ENCODE measurements around the gene DCAF6.
"Not testable (repeated sequence)": the region's sequence is repeated elsewhere in the genome, so short reads cannot be mapped to it uniquely, and the experiment has no call there.

DCAF6 gene

DNA sequence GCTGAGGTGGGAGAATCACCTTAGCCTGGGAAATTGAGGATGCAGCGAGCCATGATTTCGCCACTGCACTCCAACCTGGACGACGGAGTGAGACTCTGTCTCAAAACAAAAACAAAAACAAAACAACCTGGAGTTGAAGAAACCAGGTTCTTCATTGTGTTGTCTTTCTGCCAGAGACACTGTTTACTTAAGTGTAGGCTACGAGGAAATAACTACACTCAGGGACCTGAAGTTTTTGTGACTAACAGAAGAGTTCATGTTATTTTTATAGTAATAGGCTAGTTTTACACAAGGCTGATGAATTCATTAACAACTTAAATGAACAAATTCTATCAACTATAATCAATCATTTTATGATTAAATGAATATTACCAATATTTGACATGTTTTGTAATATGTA lies 98.9 kb downstream of the DCAF6 start:
- no peaks in the 10 kb centered on the region for H3K9me3 ChIP-seq (ENCODE audit: control insufficient read depth in 2 of 2, low read length in 2 of 2)
- no peaks in the 10 kb centered on the region for H3K27me3 ChIP-seq (ENCODE audit: control insufficient read depth in 2 of 2, insufficient read depth in 2 of 2, low read length in 2 of 2)

DNA sequence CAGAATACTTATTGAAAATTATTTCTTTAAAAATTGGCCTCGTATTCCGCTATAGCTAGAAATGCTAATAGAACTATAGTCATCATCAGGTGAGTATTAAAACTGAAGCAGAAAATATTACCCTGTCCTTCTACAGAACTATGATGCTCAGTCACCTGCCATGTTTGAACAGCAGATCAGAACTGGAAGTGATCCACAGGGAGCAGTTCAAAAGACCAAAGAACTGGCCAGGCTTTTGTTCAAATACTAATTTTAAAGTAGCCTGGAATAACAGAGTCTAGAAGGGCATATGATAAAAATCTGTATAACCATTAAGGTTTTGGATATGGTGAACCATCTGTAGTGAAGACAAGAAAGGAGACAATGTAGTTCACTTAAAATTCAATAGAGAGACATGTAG lies 105.9 kb downstream of the DCAF6 start:
- Histone ChIP-seq H3K36me3 (ENCODE audit: control insufficient read depth in 2 of 2, insufficient read depth in 2 of 2, low read length in 2 of 2) (peaks cover 13 to 26% of the 10 kb centered on the region in 2 donors), H3K9me3 (ENCODE audit: control insufficient read depth in 2 of 2, low read length in 2 of 2) (no peaks in the 10 kb centered on the region), H3K27ac (ENCODE audit: low read depth in 2 of 2, low read length in 2 of 2) (no peak overlapping the region), H3K27me3 (ENCODE audit: control insufficient read depth in 2 of 2, insufficient read depth in 2 of 2, low read length in 2 of 2) (no peaks in the 10 kb centered on the region), H3K9ac (ENCODE audit: low read depth in 1 of 2, low read length in 2 of 2) (no peak overlapping the region), H3K4me3 (ENCODE audit: low read length in 2 of 2) (no peak overlapping the region), H3K4me1 (ENCODE audit: control insufficient read depth in 2 of 2, insufficient read depth in 2 of 2, low read length in 2 of 2) (no peaks in the 10 kb centered on the region)

More for the DNA sequence above, 98.9 kb downstream of the DCAF6 start:
- H3K9ac ChIP-seq (ENCODE audit: low read depth in 1 of 2, low read length in 2 of 2) = no peak overlapping the region
- no peaks in the 10 kb centered on the region for H3K4me1 ChIP-seq (ENCODE audit: control insufficient read depth in 2 of 2, insufficient read depth in 2 of 2, low read length in 2 of 2)
- H3K27ac ChIP-seq (ENCODE audit: low read depth in 2 of 2, low read length in 2 of 2) = no peak overlapping the region
- H3K36me3 ChIP-seq (ENCODE audit: control insufficient read depth in 2 of 2, insufficient read depth in 2 of 2, low read length in 2 of 2) = no peaks in the 10 kb centered on the region
- no peak overlapping the region for H3K4me3 ChIP-seq (ENCODE audit: low read length in 2 of 2)

DNA sequence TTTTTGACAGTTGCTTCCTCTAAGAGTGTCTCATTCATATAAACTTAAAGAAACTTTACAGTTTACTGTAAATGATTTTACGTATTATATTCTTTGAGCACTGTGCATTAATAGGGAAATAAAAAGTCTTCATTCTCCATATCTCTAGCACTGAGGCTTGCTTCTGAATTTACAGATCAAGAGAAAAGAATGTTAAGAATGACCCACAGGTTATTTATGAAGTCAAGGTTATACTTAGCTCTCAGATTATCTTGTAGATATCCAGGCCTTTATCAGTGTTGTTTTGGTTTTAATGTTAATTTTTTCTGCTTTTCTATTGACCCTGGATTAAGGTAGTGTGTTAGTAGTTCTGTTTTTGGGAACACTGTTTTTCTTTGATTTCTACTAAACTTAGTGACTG lies 108.8 kb downstream of the DCAF6 start:
- H3K27ac ChIP-seq (ENCODE audit: low read depth in 2 of 2, low read length in 2 of 2) = no peak overlapping the region
- H3K27me3 ChIP-seq (ENCODE audit: control insufficient read depth in 2 of 2, insufficient read depth in 2 of 2, low read length in 2 of 2) = no peaks in the 10 kb centered on the region
- H3K4me1 ChIP-seq (ENCODE audit: control insufficient read depth in 2 of 2, insufficient read depth in 2 of 2, low read length in 2 of 2) = no peaks in the 10 kb centered on the region
- no peaks in the 10 kb centered on the region for H3K9me3 ChIP-seq (ENCODE audit: control insufficient read depth in 2 of 2, low read length in 2 of 2)
- no peak overlapping the region for H3K4me3 ChIP-seq (ENCODE audit: low read length in 2 of 2)
- H3K36me3 ChIP-seq (ENCODE audit: control insufficient read depth in 2 of 2, insufficient read depth in 2 of 2, low read length in 2 of 2) = peaks cover 13 to 29% of the 10 kb centered on the region in 2 donors
- H3K9ac ChIP-seq (ENCODE audit: low read depth in 1 of 2, low read length in 2 of 2) = no peak overlapping the region

DNA sequence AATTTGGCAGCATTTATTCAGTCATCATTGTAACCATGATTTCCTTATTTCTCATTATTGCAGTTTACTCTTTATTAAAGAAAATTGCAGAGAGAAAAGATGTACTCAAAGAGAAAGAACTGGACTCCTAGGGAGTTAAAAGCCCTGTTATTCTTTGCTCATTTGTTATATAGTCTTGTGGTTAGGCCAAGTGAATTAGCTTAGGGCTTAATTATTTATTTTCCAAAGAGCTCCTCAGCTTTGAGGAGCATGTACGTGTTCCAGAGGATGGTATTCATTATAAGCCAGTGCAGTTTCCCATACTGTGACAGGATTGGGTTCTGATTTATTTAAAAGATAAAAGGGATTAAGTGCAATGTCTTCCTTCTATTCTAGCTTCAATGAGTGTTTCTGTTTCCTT lies 113.8 kb downstream of the DCAF6 start:
- Histone ChIP-seq H3K4me1 (ENCODE audit: control insufficient read depth in 2 of 2, insufficient read depth in 2 of 2, low read length in 2 of 2) (no peaks in the 10 kb centered on the region), H3K9ac (ENCODE audit: low read depth in 1 of 2, low read length in 2 of 2) (no peak overlapping the region), H3K9me3 (ENCODE audit: control insufficient read depth in 2 of 2, low read length in 2 of 2) (no peaks in the 10 kb centered on the region), H3K4me3 (ENCODE audit: low read length in 2 of 2) (no peak overlapping the region), H3K27ac (ENCODE audit: low read depth in 2 of 2, low read length in 2 of 2) (no peak overlapping the region), H3K36me3 (ENCODE audit: control insufficient read depth in 2 of 2, insufficient read depth in 2 of 2, low read length in 2 of 2) (peaks cover 8% of the 10 kb centered on the region in 2 donors), H3K27me3 (ENCODE audit: control insufficient read depth in 2 of 2, insufficient read depth in 2 of 2, low read length in 2 of 2) (no peaks in the 10 kb centered on the region)

DNA sequence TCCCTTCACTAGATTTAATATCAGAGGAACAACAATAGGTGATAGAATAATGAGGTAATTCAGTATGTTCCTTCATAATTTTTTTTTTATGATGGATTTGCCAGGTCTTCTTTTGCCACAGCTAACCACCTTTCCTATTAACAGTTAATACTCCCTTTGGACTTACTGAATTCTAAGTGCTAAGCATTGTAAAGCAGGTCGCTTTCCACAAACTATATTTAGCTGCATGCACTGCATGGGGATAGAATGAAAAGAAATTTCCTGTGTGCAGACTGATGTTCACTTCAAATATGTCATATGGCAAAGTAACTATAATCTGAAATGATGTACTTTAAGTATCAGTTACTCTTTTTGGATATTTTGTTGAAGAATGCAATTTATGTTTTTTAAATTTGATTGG lies 114.4 kb downstream of the DCAF6 start:
- no peak overlapping the region for H3K27ac ChIP-seq (ENCODE audit: low read depth in 2 of 2, low read length in 2 of 2)
- H3K4me3 ChIP-seq (ENCODE audit: low read length in 2 of 2) = no peak overlapping the region
- no peak overlapping the region for H3K9ac ChIP-seq (ENCODE audit: low read depth in 1 of 2, low read length in 2 of 2)
- no peaks in the 10 kb centered on the region for H3K9me3 ChIP-seq (ENCODE audit: control insufficient read depth in 2 of 2, low read length in 2 of 2)
- H3K4me1 ChIP-seq (ENCODE audit: control insufficient read depth in 2 of 2, insufficient read depth in 2 of 2, low read length in 2 of 2) = no peaks in the 10 kb centered on the region
- H3K36me3 ChIP-seq (ENCODE audit: control insufficient read depth in 2 of 2, insufficient read depth in 2 of 2, low read length in 2 of 2) = peaks cover 6 to 8% of the 10 kb centered on the region in 2 donors
- no peaks in the 10 kb centered on the region for H3K27me3 ChIP-seq (ENCODE audit: control insufficient read depth in 2 of 2, insufficient read depth in 2 of 2, low read length in 2 of 2)

DNA sequence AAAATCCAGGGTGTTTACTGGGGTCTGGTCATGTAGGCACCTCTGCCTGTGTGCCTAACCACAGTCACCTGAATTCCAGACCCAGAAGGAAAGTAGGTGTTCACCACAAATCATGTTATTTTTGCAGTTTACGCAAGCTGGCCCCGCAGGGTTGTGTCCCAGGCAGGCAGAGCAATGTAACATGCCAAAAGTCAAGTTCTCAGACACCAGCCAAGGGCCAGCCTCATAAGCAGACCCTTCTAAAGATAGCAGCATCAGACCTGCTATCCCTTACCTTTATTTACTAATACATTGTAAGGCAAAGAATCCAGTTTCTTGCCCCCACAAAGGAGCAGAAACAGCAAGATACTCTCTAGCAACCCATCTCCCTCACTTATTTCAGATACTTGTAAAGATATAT lies 117.2 kb downstream of the DCAF6 start:
- Histone ChIP-seq H3K27ac (ENCODE audit: low read depth in 2 of 2, low read length in 2 of 2) (no peak overlapping the region), H3K4me3 (ENCODE audit: low read length in 2 of 2) (no peak overlapping the region), H3K9ac (ENCODE audit: low read depth in 1 of 2, low read length in 2 of 2) (no peak overlapping the region), H3K27me3 (ENCODE audit: control insufficient read depth in 2 of 2, insufficient read depth in 2 of 2, low read length in 2 of 2) (no peaks in the 10 kb centered on the region), H3K36me3 (ENCODE audit: control insufficient read depth in 2 of 2, insufficient read depth in 2 of 2, low read length in 2 of 2) (peaks cover 0 to 8% of the 10 kb centered on the region in 2 donors), H3K4me1 (ENCODE audit: control insufficient read depth in 2 of 2, insufficient read depth in 2 of 2, low read length in 2 of 2) (no peaks in the 10 kb centered on the region), H3K9me3 (ENCODE audit: control insufficient read depth in 2 of 2, low read length in 2 of 2) (no peaks in the 10 kb centered on the region)

DNA sequence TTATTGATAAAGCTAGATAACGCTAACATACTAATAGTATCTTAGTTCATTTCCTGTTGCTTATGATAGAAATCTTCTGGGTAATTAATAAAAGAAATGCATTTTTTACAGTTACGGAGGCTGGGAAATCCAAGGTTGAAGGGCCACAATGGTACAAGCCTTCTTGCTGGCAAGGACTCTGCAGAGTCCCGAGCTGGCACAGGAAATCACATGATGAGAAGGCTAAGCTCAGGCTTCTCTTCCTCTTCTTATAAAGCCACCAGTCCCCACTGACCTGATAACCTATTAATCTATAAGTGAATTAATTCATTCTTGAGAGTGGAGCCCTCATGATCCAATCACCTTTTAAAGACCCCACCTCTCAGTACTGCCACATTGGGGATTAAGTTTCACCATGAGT lies 117.6 kb downstream of the DCAF6 start:
- H3K9me3 ChIP-seq (ENCODE audit: control insufficient read depth in 2 of 2, low read length in 2 of 2) = no peaks in the 10 kb centered on the region
- no peak overlapping the region for H3K27ac ChIP-seq (ENCODE audit: low read depth in 2 of 2, low read length in 2 of 2)
- H3K4me1 ChIP-seq (ENCODE audit: control insufficient read depth in 2 of 2, insufficient read depth in 2 of 2, low read length in 2 of 2) = no peaks in the 10 kb centered on the region
- no peak overlapping the region for H3K4me3 ChIP-seq (ENCODE audit: low read length in 2 of 2)
- no peak overlapping the region for H3K9ac ChIP-seq (ENCODE audit: low read depth in 1 of 2, low read length in 2 of 2)
- no peaks in the 10 kb centered on the region for H3K27me3 ChIP-seq (ENCODE audit: control insufficient read depth in 2 of 2, insufficient read depth in 2 of 2, low read length in 2 of 2)
- H3K36me3 ChIP-seq (ENCODE audit: control insufficient read depth in 2 of 2, insufficient read depth in 2 of 2, low read length in 2 of 2) = peaks cover 0 to 8% of the 10 kb centered on the region in 2 donors

DNA sequence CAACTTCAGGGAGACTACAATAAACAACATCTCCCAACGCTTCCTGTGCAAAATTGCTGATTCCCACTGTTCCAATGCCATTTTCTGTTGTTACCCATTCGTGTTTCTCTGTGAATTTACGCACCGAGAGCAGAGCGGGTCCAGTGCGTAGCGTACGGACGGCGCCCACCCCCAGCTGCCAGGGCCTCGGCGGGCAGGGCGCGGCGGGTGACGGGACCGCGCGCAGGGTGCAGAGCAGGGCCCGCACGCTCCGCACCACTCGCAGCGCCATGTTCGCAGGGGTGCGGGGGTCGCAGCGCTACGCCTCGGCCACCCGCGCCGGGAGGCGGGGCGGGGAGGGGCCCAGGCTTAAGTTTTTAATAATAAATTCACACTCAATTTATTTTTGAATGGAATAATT lies 119.7 kb downstream of the DCAF6 start:
- not testable (repeated sequence) for H3K4me1 ChIP-seq (ENCODE audit: control insufficient read depth in 2 of 2, insufficient read depth in 2 of 2, low read length in 2 of 2); H3K4me3 ChIP-seq (ENCODE audit: low read length in 2 of 2); H3K27me3 ChIP-seq (ENCODE audit: control insufficient read depth in 2 of 2, insufficient read depth in 2 of 2, low read length in 2 of 2); H3K27ac ChIP-seq (ENCODE audit: low read depth in 2 of 2, low read length in 2 of 2); H3K36me3 ChIP-seq (ENCODE audit: control insufficient read depth in 2 of 2, insufficient read depth in 2 of 2, low read length in 2 of 2); H3K9ac ChIP-seq (ENCODE audit: low read depth in 1 of 2, low read length in 2 of 2); H3K9me3 ChIP-seq (ENCODE audit: control insufficient read depth in 2 of 2, low read length in 2 of 2)

DNA sequence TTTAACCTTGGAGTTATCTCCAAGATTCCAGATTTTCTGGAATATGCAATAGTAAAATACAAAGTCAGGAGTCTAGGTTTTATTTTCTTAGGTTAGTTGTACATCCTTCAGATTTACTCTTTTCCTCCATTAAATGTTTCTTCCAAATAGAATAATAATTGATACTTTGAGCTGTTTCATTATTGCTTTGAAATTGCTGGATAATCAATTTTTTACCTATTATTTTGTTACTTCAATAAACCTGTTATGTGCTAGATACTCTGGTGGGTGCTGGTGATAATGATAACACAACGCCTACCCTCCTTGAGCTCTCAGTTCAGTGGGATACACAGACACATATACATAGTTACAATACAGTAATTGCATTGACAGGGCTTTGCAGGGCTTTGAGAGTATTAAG lies 120.9 kb downstream of the DCAF6 start:
- no peaks in the 10 kb centered on the region for H3K4me1 ChIP-seq (ENCODE audit: control insufficient read depth in 2 of 2, insufficient read depth in 2 of 2, low read length in 2 of 2)
- H3K4me3 ChIP-seq (ENCODE audit: low read length in 2 of 2) = no peak overlapping the region
- H3K9ac ChIP-seq (ENCODE audit: low read depth in 1 of 2, low read length in 2 of 2) = no peak overlapping the region
- no peak overlapping the region for H3K27ac ChIP-seq (ENCODE audit: low read depth in 2 of 2, low read length in 2 of 2)
- no peaks in the 10 kb centered on the region for H3K9me3 ChIP-seq (ENCODE audit: control insufficient read depth in 2 of 2, low read length in 2 of 2)
- H3K36me3 ChIP-seq (ENCODE audit: control insufficient read depth in 2 of 2, insufficient read depth in 2 of 2, low read length in 2 of 2) = peaks cover 0 to 5% of the 10 kb centered on the region in 2 donors
- no peaks in the 10 kb centered on the region for H3K27me3 ChIP-seq (ENCODE audit: control insufficient read depth in 2 of 2, insufficient read depth in 2 of 2, low read length in 2 of 2)

DNA sequence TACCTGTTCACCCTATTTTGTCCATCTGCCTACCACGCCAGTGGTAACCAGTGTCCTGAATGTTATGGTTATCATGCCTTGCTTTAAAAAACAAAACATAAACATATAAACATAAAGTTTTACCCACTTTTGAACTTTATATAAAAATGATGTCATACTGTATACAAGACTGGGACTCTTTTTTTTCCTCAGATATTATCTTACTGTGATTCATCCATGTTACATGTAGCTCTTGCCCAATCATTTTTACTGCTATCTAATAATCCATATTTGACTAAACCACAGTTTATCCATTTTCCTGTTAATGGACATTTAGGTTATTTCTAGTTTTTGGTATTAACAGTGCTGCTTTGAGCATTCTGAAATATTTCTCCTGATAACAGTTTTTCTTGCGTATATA lies 121.4 kb downstream of the DCAF6 start:
- no peak overlapping the region for H3K27ac ChIP-seq (ENCODE audit: low read depth in 2 of 2, low read length in 2 of 2)
- H3K27me3 ChIP-seq (ENCODE audit: control insufficient read depth in 2 of 2, insufficient read depth in 2 of 2, low read length in 2 of 2) = no peaks in the 10 kb centered on the region

DNA sequence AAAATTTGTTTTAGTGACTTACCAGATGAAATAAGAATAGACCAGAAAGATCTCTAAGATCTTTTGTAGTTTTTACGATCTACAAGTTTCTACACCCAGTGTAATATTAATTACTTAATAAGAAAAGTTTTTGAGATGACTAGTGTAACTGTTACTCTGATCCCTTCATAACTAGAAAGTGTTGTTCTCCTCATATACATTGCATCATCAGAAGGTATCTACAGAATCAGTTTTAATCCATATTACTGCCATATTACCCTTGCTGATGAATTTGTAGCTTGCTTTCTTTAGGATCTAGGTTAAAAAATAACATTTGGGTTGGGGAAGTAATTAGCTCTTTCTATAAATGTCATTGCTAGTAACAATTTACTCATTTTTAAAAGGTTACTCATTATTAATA lies 127.7 kb downstream of the DCAF6 start:
- no peak overlapping the region for H3K27ac ChIP-seq (ENCODE audit: low read depth in 2 of 2, low read length in 2 of 2)
- H3K4me1 ChIP-seq (ENCODE audit: control insufficient read depth in 2 of 2, insufficient read depth in 2 of 2, low read length in 2 of 2) = no peaks in the 10 kb centered on the region
- no peaks in the 10 kb centered on the region for H3K27me3 ChIP-seq (ENCODE audit: control insufficient read depth in 2 of 2, insufficient read depth in 2 of 2, low read length in 2 of 2)
- H3K9me3 ChIP-seq (ENCODE audit: control insufficient read depth in 2 of 2, low read length in 2 of 2) = no peaks in the 10 kb centered on the region
- H3K36me3 ChIP-seq (ENCODE audit: control insufficient read depth in 2 of 2, insufficient read depth in 2 of 2, low read length in 2 of 2) = peaks cover 18 to 22% of the 10 kb centered on the region in 2 donors
- H3K9ac ChIP-seq (ENCODE audit: low read depth in 1 of 2, low read length in 2 of 2) = no peak overlapping the region
- no peak overlapping the region for H3K4me3 ChIP-seq (ENCODE audit: low read length in 2 of 2)

More for the DNA sequence above, 121.4 kb downstream of the DCAF6 start:
- Histone ChIP-seq H3K4me3 (ENCODE audit: low read length in 2 of 2) (no peak overlapping the region), H3K4me1 (ENCODE audit: control insufficient read depth in 2 of 2, insufficient read depth in 2 of 2, low read length in 2 of 2) (no peaks in the 10 kb centered on the region), H3K9me3 (ENCODE audit: control insufficient read depth in 2 of 2, low read length in 2 of 2) (no peaks in the 10 kb centered on the region), H3K9ac (ENCODE audit: low read depth in 1 of 2, low read length in 2 of 2) (no peak overlapping the region), H3K36me3 (ENCODE audit: control insufficient read depth in 2 of 2, insufficient read depth in 2 of 2, low read length in 2 of 2) (peaks cover 0 to 2% of the 10 kb centered on the region in 2 donors)

Data from mucosa of rectum (tissue), 2 donors.